Endothelial cell of umbilical vein (primary cell): ENCODE measurements around the gene PDE6D. TPM values are rescaled to one million over a fixed set of nuclear protein-coding genes. Genes with fewer than 3 reads are reported as not detected.

Experiments
- BruUV-seq: library from RNA; stranded (reverse); fragments of 400-500 nt; replicated peaks from 2 replicates; lab custom pipeline; 2021; lab: Mats Ljungman, UMichigan
- CTCF ChIA-PET: fragments of 300-600, 350-600 bp; sonication (Branson Sonifier 250); formaldehyde crosslinking; loops from one replicate; lab custom pipeline; 2021; ENCODE audit warnings: antibody characterized with exemption, inconsistent platforms; lab: Charles Lee
- POLR2A ChIA-PET: fragments of 300-600, 350-600 bp; sonication (Branson Sonifier 250); formaldehyde crosslinking; loops from one replicate; lab custom pipeline; 2021; ENCODE audit warnings: antibody characterized with exemption, inconsistent platforms; lab: Charles Lee
- DNase-seq: peaks from one replicate; pipeline ENCODE4 v3.0.0-alpha.2; 2011; ENCODE audit warnings: low read depth, low spot score
- FAIRE-seq: peaks from 2 replicates; lab custom pipeline; 2011; peaks lifted over from hg19 to GRCh38; lab: Jason Lieb, UNC
- H2AFZ ChIP-seq: 2 replicates; pipeline ENCODE4 v1.6.0; 2012; ENCODE audit warnings: low read depth, low read length, control low read depth, inconsistent platforms
- H3K27ac ChIP-seq: 2 replicates; pipeline ENCODE4 v1.5.1; 2011; ENCODE audit warnings: low read depth, mild to moderate bottlenecking, control low read depth, low read length, moderate library complexity; ENCODE audit not compliant: insufficient read depth
- H3K27me3 ChIP-seq, 2 experiments: 2 replicates each; pipeline versions ENCODE4 v1.6.0 to v1.6.1; 2011; ENCODE audit warnings: low read length in 2 of 2, mixed read lengths in 1 of 2; ENCODE audit not compliant: control insufficient read depth in 2 of 2, insufficient read depth in 2 of 2
- H3K36me3 ChIP-seq, 2 experiments: 2 replicates in 1 of 2; 3 replicates in 1 of 2; pipeline ENCODE4 v1.5.1; 2011; ENCODE audit warnings: low read length in 2 of 2, mild to moderate bottlenecking in 1 of 2, moderate library complexity in 1 of 2; ENCODE audit not compliant: control insufficient read depth in 2 of 2, insufficient read depth in 2 of 2; ENCODE audit errors: extremely low read depth in 1 of 2
- H3K4me1 ChIP-seq: 3 replicates; pipeline ENCODE4 v1.5.1; 2011; ENCODE audit warnings: mild to moderate bottlenecking, low read length; ENCODE audit not compliant: control insufficient read depth, insufficient read depth; ENCODE audit errors: extremely low read depth
- H3K4me2 ChIP-seq: 2 replicates; pipeline ENCODE4 v1.6.1; 2011; ENCODE audit warnings: low read length, control low read depth, mixed read lengths; ENCODE audit not compliant: insufficient read depth
- H3K4me3 ChIP-seq, 3 experiments: fragments of 200-600 bp in 1 of 3; sonication (generic), shearing (Covaris generic) in 1 of 3; replicated peaks in 1 of 3; 2 replicates each; pipeline ENCODE4 v1.5.1; 2011 to 2016; ENCODE audit warnings: control low read depth in 3 of 3, low read length in 3 of 3, mild to moderate bottlenecking in 2 of 3, inconsistent platforms in 1 of 3, low read depth in 1 of 3, moderate library complexity in 1 of 3; ENCODE audit not compliant: insufficient read depth in 1 of 3
- H3K79me2 ChIP-seq: 2 replicates; pipeline ENCODE4 v1.6.0; 2012; ENCODE audit warnings: low read length, inconsistent platforms; ENCODE audit not compliant: control insufficient read depth, insufficient read depth
- H3K9ac ChIP-seq: replicated peaks from 2 replicates; pipeline ENCODE3; 2011; ENCODE audit warnings: low read length, control low read depth; ENCODE audit not compliant: insufficient read depth; ENCODE audit errors: extremely low read depth
- H3K9me1 ChIP-seq: replicated peaks from 3 replicates; pipeline ENCODE4 v1.6.0; 2011; ENCODE audit warnings: mild to moderate bottlenecking, low read length; ENCODE audit not compliant: control insufficient read depth, insufficient read depth; ENCODE audit errors: extremely low read depth
- H3K9me3 ChIP-seq: replicated peaks from 2 replicates; pipeline ENCODE4 v1.5.1; 2012; ENCODE audit warnings: low read length, inconsistent platforms; ENCODE audit not compliant: control insufficient read depth, insufficient read depth
- H4K20me1 ChIP-seq: replicated peaks from 2 replicates; pipeline ENCODE3; 2011; ENCODE audit warnings: mild to moderate bottlenecking, low read length; ENCODE audit not compliant: control insufficient read depth, insufficient read depth; ENCODE audit errors: extremely low read depth
- EZH2 ChIP-seq: IDR thresholded peaks from 2 replicates; pipeline ENCODE4 v1.6.1; 2012; ENCODE audit warnings: borderline replicate concordance, low read depth, mild to moderate bottlenecking, moderate library complexity, low read length, inconsistent platforms; ENCODE audit not compliant: severe bottlenecking
- GATA2 ChIP-seq: IDR thresholded peaks from 2 replicates; pipeline ENCODE4 v1.7.0; 2011; ENCODE audit warnings: low read depth, mild to moderate bottlenecking, moderate library complexity, mixed read lengths, low read length; ENCODE audit not compliant: insufficient read length, insufficient read depth
- MAX ChIP-seq: IDR thresholded peaks from 2 replicates; pipeline ENCODE4 v1.6.1; 2011; ENCODE audit not compliant: insufficient read depth, insufficient read length
- MYC ChIP-seq: IDR thresholded peaks from one replicate; pipeline ENCODE4 v1.6.1; 2011; ENCODE audit warnings: mild to moderate bottlenecking, low read depth, low read length
- dilution Hi-C: fragments of 300-500 bp; cut with MboI; formaldehyde crosslinking; loops from one replicate; pipeline ENCODE4 v1.15.0; 2019; ENCODE audit warnings: low sequenced_read_pairs; ENCODE audit not compliant: extremely low pct_ligation_motif_present
- intact Hi-C: fragments of 100-400 bp; cut with micrococcal nuclease; formaldehyde crosslinking; loops from one replicate; pipeline ENCODE4 v1.10.0; 2022
- polyA plus RNA-seq, 4 experiments: library from polyadenylated mRNA; depleted of rRNA in 3 of 4; stranded (reverse) in 3 of 4; unstranded in 1 of 4; fragments of >200 nt; gene quantifications; 2 replicates each; pipeline versions ENCODE4 v1.2.1 to v1.2.3, GENCODE V29; 2011 to 2012; ENCODE audit warnings: missing spikeins in 1 of 4
- total RNA-seq: library from RNA; stranded (reverse); gene quantifications from 2 replicates; pipeline ENCODE4 v1.2.3, GENCODE V29; 2021
- TF ChIP-seq, protein P1 (sequence below), 2 donors: IDR thresholded peaks; 1 replicate in 1 of 2; 2 replicates in 1 of 2; pipeline ENCODE4 v1.5.1; 2011; ENCODE audit warnings: low read length in 2 of 2, mild to moderate bottlenecking in 2 of 2, moderate library complexity in 2 of 2, control low read depth in 1 of 2, inconsistent platforms in 1 of 2, low read depth in 1 of 2; ENCODE audit not compliant: insufficient read depth in 1 of 2; ENCODE audit errors: extremely low read depth in 1 of 2

PDE6D gene
- total and polyA plus RNA-seq, 2 donors (not counting 3 experiments of a cell fraction or from before 2014, with no cell fraction given) = 23.8 to 36.8 TPM

GRCh38 chr2:231785413-231785812 is 4.3 kb upstream of the PDE6D start:
- Histone ChIP-seq H3K27me3 (no peaks in the 10 kb centered on the region), H3K27ac (no peak overlapping the region), H3K9ac (no peak overlapping the region), H3K9me3 (no peaks in the 10 kb centered on the region), H3K4me3 (no peak overlapping the region), H3K79me2 (peaks cover 40% of the 10 kb centered on the region), H2AFZ (peak overlapping the region; percentile 97), H3K36me3 (peaks cover 3 to 4% of the 10 kb centered on the region in 2 experiments), H4K20me1 (no peaks in the 10 kb centered on the region), H3K4me1 (peaks cover 28% of the 10 kb centered on the region), H3K4me2 (peak overlapping the region; percentile 84), H3K9me1 (no peaks in the 10 kb centered on the region)
- ChIA-PET POLR2A (no interaction called here), CTCF (interaction anchor here (1.3 to 3.2 kb wide), 6 partner anchors 9 to 108 kb away, joined by 3 to 17 read pairs (median 6); no protein-coding TSS in a partner anchor)
- TF ChIP-seq, protein P1, sequence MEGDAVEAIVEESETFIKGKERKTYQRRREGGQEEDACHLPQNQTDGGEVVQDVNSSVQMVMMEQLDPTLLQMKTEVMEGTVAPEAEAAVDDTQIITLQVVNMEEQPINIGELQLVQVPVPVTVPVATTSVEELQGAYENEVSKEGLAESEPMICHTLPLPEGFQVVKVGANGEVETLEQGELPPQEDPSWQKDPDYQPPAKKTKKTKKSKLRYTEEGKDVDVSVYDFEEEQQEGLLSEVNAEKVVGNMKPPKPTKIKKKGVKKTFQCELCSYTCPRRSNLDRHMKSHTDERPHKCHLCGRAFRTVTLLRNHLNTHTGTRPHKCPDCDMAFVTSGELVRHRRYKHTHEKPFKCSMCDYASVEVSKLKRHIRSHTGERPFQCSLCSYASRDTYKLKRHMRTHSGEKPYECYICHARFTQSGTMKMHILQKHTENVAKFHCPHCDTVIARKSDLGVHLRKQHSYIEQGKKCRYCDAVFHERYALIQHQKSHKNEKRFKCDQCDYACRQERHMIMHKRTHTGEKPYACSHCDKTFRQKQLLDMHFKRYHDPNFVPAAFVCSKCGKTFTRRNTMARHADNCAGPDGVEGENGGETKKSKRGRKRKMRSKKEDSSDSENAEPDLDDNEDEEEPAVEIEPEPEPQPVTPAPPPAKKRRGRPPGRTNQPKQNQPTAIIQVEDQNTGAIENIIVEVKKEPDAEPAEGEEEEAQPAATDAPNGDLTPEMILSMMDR (IDR thresholded peaks at IDR 0.05; ENCODE audit: extremely low read depth in 1 of 2, insufficient read depth in 1 of 2, low read depth in 1 of 2, low read length in 2 of 2) = no peak
- TF ChIP-seq EZH2 = no peak
- no peak for TF ChIP-seq GATA2
- no peak for TF ChIP-seq MAX
- no peak for TF ChIP-seq MYC
- DNase-seq (no peak), FAIRE-seq (no peak)
- dilution Hi-C loops (no loop called here), intact Hi-C loops (no loop called here)
- no TSS peak for BruUV-seq
